ENCODE measurements around the gene KHDC4.

DNA sequence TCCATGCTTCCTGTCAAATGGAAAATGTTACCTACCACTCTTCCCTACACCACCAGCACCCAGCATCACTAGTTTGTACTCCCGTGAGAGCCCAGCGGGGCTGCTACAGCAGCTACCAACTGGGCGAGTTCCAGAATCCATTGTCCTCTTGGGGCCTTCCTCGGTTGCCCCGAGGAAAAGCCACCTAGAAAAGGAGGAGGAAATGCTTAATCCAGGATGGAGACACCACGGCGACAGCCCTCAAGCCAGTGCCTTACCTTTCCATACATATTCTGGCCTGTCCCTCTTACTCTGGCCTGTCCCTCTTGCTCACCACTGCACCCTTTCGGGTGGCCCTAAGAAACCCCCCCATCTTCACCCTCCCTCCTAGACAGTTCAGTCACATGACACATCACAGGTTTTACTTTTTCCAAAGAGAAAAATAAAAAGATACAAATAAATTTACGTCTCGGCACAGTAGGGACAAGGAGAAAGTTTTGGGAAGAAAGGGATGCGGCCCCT is 23.5 kb downstream of the KHDC4 start:
- TF ChIP-seq CREM (IDR thresholded peaks at IDR 0.05; ENCODE audit: low read depth) (no peak), CTCF (IDR thresholded peaks at IDR 0.05 in 2 of 3, conservative IDR thresholded peaks at IDR 0.05 in 1 of 3; ENCODE audit: control insufficient read depth in 2 of 3, extremely low read depth in 1 of 3, insufficient read depth in 1 of 3, low read depth in 3 of 3, low read length in 3 of 3) (0 out of 6 replicates have a peak, but pooled peaks of 1 of the 3 experiments have one; percentile 9), POLR2A (IDR thresholded peaks at IDR 0.05; ENCODE audit: low read depth, low read length) (no peak), HDGF (IDR thresholded peaks at IDR 0.05) (no peak), POLR2AphosphoS5 (IDR thresholded peaks at IDR 0.05; ENCODE audit: low read length) (no peak), ZNF687 (IDR thresholded peaks at IDR 0.05) (no peak), ZZZ3 (IDR thresholded peaks at IDR 0.05; ENCODE audit: control insufficient read depth, insufficient read length, low read depth) (no peak), JUND (IDR thresholded peaks at IDR 0.05; ENCODE audit: low read depth, low read length) (no peak)
- TF ChIP-seq, protein P1, sequence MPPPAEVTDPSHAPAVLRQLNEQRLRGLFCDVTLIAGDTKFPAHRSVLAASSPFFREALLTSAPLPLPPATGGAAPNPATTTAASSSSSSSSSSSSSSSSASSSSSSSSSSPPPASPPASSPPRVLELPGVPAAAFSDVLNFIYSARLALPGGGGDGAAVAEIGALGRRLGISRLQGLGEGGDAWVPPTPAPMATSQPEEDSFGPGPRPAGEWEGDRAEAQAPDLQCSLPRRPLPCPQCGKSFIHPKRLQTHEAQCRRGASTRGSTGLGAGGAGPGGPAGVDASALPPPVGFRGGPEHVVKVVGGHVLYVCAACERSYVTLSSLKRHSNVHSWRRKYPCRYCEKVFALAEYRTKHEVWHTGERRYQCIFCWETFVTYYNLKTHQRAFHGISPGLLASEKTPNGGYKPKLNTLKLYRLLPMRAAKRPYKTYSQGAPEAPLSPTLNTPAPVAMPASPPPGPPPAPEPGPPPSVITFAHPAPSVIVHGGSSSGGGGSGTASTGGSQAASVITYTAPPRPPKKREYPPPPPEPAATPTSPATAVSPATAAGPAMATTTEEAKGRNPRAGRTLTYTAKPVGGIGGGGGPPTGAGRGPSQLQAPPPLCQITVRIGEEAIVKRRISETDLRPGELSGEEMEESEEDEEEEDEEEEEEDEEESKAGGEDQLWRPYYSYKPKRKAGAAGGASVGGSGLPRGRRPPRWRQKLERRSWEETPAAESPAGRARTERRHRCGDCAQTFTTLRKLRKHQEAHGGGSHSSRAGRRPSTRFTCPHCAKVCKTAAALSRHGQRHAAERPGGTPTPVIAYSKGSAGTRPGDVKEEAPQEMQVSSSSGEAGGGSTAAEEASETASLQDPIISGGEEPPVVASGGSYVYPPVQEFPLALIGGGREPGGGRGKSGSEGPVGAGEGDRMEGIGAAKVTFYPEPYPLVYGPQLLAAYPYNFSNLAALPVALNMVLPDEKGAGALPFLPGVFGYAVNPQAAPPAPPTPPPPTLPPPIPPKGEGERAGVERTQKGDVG (CRISPR knock-in tag; IDR thresholded peaks at IDR 0.05) = no peak
